ENCODE data around the gene C14orf93. TPM values are rescaled to one million over a fixed set of nuclear protein-coding genes. Genes with fewer than 3 reads are reported as not detected.

C14orf93 gene
- total RNA-seq, 1 donor from 2014 or later, result 12.6 TPM

DNA sequence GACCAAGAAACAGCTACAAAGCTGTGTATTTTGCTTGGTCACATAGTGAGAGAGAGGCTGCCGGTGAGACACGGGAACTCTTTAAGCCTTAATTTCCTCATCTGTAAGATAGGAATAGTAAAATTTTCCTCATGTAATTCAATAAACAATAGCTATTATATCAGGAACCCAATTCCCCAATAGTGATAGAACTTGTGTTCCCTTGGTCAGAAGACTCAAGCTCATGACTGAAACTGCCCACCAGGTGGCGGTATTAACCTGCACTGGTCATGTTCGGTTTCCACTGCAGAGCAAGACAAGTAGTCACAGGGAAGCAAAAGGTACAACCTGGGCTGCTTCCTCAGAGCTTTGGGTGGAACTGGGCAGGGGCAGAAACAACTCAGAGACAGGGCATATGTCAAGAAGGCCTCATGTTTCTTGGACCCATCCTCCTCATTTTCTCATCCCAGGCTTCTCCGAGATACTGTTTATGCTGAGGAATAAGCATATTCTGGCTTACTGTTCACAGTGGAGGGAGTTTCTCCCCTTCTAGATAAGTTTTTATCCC lies 23.4 kb downstream of the C14orf93 start:
- TF ChIP-seq, protein P1, sequence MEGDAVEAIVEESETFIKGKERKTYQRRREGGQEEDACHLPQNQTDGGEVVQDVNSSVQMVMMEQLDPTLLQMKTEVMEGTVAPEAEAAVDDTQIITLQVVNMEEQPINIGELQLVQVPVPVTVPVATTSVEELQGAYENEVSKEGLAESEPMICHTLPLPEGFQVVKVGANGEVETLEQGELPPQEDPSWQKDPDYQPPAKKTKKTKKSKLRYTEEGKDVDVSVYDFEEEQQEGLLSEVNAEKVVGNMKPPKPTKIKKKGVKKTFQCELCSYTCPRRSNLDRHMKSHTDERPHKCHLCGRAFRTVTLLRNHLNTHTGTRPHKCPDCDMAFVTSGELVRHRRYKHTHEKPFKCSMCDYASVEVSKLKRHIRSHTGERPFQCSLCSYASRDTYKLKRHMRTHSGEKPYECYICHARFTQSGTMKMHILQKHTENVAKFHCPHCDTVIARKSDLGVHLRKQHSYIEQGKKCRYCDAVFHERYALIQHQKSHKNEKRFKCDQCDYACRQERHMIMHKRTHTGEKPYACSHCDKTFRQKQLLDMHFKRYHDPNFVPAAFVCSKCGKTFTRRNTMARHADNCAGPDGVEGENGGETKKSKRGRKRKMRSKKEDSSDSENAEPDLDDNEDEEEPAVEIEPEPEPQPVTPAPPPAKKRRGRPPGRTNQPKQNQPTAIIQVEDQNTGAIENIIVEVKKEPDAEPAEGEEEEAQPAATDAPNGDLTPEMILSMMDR (conservative IDR thresholded peaks at IDR 0.05), result peak; percentile 94
- H3K27ac Mint-ChIP-seq, result no peak overlapping the region
- H3K4me1 Mint-ChIP-seq (ENCODE audit: unreplicated experiment), result peaks cover 3% of the 10 kb centered on the region
- no peaks in the 10 kb centered on the region for H3K27me3 Mint-ChIP-seq
- no peaks in the 10 kb centered on the region for H3K9me3 Mint-ChIP-seq
- H3K4me3 Mint-ChIP-seq, result no peak overlapping the region
- no peaks in the 10 kb centered on the region for H3K36me3 Mint-ChIP-seq
- DNase-seq (ENCODE audit: extremely low spot score, unreplicated experiment), result peak; percentile 89

DNA sequence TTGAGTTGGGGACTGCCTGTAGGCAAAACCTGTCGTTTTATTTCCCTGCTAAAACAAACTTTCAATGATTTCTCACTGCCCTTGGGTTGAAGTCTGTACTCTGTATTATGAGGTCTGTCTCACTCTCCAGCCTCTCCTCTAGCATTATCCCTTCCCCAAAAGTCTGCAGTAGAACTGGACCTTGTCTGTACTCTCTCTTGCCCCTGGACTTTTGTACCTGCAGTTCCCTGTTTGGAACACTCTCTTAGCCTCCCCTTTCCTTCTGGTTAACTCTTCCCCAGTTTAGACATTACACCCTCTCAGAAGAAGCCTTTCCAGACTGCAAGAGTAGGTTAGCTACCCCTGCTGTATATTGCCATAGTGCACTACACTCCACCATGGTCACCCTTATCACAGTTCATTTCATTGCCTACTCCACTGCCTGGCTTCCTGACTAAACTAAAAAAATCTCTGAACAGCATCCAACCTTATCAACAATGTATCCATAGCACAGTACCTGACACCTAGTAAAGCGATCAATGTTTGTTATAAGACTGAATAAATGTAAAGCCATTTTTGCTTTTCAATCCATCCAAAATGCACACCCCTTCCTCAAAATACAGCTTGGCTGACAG lies 23.9 kb downstream of the C14orf93 start:
- peak overlapping the region; percentile 65 for H3K4me3 Mint-ChIP-seq
- no peak for DNase-seq (ENCODE audit: extremely low spot score, unreplicated experiment)
- TF ChIP-seq, protein P1 (conservative IDR thresholded peaks at IDR 0.05), result no peak
- peaks cover 3% of the 10 kb centered on the region for H3K4me1 Mint-ChIP-seq (ENCODE audit: unreplicated experiment)
- H3K36me3 Mint-ChIP-seq, result no peaks in the 10 kb centered on the region
- H3K27ac Mint-ChIP-seq, result no peak overlapping the region
- H3K9me3 Mint-ChIP-seq, result no peaks in the 10 kb centered on the region
- no peaks in the 10 kb centered on the region for H3K27me3 Mint-ChIP-seq

DNA sequence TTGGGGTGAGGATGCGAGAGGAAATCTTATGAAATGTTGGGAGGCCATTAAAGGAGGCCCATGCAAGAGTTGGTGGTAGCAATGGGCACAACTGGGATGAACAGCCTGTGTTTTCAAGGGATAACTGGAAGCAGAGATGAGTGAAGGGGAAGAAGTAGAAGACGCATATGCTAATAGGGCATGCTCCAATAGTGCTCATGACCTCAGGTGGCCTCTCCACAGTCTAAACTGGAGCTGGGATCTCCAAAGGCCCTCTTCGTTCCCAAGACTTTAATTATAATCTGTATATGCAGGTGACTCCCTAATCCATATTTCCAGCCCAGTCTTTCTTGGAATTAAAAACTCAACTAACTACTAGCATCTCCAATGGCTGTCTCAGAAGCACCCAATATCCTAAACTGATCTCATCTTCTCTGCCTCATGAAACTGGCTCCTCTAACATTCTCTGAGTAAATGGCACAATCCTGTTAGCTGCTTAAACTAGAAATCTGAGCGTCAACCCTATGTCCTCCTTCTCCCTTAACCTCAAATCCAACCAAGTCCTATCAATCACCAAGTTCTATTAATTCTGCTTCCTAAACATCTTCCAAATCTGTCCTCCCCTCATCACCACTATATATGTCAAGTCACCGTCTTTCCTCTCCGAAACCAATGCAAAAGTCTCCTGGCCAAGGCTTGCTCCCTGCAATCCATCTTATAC lies 24.8 kb downstream of the C14orf93 start:
- peaks cover under 1% of the 10 kb centered on the region for H3K27me3 Mint-ChIP-seq
- no peaks in the 10 kb centered on the region for H3K9me3 Mint-ChIP-seq
- no peak for DNase-seq (ENCODE audit: extremely low spot score, unreplicated experiment)
- TF ChIP-seq, protein P1 (conservative IDR thresholded peaks at IDR 0.05), result no peak
- no peak overlapping the region for H3K27ac Mint-ChIP-seq
- H3K4me1 Mint-ChIP-seq (ENCODE audit: unreplicated experiment), result peaks cover 4% of the 10 kb centered on the region
- peaks cover under 1% of the 10 kb centered on the region for H3K36me3 Mint-ChIP-seq
- H3K4me3 Mint-ChIP-seq, result no peak overlapping the region

DNA sequence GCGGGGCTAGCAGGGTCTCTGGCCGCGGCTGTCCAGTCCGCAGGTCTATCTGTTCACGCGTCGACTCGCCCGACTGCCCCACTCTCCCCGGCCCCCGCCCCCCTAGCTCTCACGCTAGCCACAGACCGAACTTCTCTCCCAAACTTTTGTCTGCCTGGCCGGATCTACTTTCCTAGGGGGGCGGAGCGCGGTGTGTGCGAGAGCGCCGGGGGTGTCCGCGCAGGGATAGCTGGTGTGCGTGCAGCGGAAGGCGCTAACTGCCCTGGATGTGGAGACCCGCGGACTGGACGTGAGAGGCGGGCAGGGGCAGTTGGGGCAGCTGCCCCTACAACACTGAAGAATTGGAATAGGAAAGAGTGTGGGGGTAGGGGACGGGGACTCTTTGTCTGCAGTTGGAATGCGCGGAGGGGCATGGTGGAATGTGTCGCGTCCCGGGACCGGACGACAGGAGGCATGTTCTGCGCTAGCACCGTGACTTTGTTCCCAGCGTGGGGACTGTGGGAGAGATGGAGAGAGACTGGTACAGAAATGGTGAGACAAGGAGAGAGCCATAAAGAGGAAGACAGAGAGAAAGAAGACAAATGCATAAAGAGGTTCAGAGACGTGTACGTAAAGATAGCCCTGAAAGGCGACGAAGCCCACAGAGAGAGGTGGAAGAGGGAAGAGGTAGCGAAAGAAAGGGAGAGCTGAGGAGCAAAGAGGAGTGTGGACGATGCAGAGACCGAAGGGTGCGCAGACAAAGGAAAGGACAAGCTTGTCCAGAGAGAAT lies 27.3 kb downstream of the C14orf93 start, which contains the start of gene AJUBA:
Gene AJUBA (minus strand): TSS at position 75 of the 769 bp plus-strand sequence. CDS start 285 bp downstream, outside the sequence.
- peak; percentile 86 for DNase-seq (ENCODE audit: extremely low spot score, unreplicated experiment)
- Mint-ChIP-seq H3K27ac (no peak within 1 kb of the TSS), H3K4me3 (no peak within 1 kb of the TSS), H3K9me3 (no peaks in the 10 kb centered on the region), H3K36me3 (peaks cover 7% of the 10 kb centered on the region), H3K27me3 (peaks cover 3% of the 10 kb centered on the region), H3K4me1 (ENCODE audit: unreplicated experiment) (peaks cover 28% of the 10 kb centered on the region)
- TF ChIP-seq, protein P1 (conservative IDR thresholded peaks at IDR 0.05), result no peak

DNA sequence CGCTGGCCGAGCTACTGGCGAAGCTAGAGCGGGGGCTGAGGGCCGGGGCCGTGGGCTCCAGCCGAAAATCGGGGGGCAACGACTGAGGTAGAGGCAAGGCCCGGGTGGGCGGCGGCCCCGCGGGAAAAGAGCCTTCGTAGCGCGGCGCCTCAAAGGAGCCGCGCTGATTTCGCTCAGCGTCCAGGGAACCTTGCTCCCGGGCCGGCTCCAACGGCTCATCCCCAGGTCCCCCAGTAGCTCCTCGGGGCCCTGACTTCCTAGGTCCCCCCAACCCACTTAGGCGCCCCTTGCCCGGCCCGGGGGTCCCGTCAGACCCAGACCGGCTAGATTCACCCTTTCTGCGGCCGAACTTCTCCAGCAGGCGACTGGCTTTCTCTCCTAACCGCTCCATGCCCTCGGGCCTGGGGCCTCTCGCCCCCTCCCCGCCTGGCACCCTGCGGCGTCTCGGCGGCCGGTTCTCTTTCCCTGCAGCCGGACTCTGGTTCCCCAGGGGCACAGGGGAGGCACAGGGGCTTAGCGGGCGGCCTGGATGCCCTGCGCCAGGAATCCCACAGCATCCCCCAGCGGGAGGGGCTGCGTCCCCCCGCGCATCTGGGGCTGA lies 28.0 kb downstream of the C14orf93 start:
- Mint-ChIP-seq H3K4me1 (ENCODE audit: unreplicated experiment) (peaks cover 35% of the 10 kb centered on the region), H3K9me3 (no peaks in the 10 kb centered on the region), H3K36me3 (peaks cover 7% of the 10 kb centered on the region), H3K27ac (no peak overlapping the region), H3K4me3 (no peak overlapping the region), H3K27me3 (peaks cover 3% of the 10 kb centered on the region)
- DNase-seq (ENCODE audit: extremely low spot score, unreplicated experiment), result no peak
- TF ChIP-seq, protein P1 (conservative IDR thresholded peaks at IDR 0.05), result no peak

Measured in type B pancreatic cell (in vitro differentiated cells).